Measurements from ENCODE around the gene FAM168B. TPM values are rescaled to one million over a fixed set of nuclear protein-coding genes. Genes with fewer than 3 reads are reported as not detected.

FAM168B gene
- total RNA-seq, 1 experiment from 2014 or later = 81.4 TPM

GRCh38 chr2:131120815-131121317, 27.6 kb upstream of the FAM168B start:
- Histone ChIP-seq H2BK20ac (ENCODE audit: low read depth, low read length, poor library complexity, severe bottlenecking) (no peak overlapping the region), H3K4ac (ENCODE audit: low read depth, low read length) (no peak overlapping the region), H3T11ph (ENCODE audit: low read length) (no peak overlapping the region), H3K9ac (ENCODE audit: extremely low read depth, insufficient read length, low read length) (no peak overlapping the region), H3K4me2 (ENCODE audit: insufficient read depth, insufficient read length, low read length) (no peak overlapping the region), H3K9me3 (ENCODE audit: control insufficient read depth, low read depth, low read length) (no peaks in the 10 kb centered on the region), H3K27ac (ENCODE audit: insufficient read length, low read depth, low read length) (no peak overlapping the region), H3K56ac (ENCODE audit: insufficient read length, low read depth, low read length) (no peak overlapping the region), H3K79me1 (ENCODE audit: insufficient read depth, low read depth, low read length, poor library complexity, severe bottlenecking) (peaks cover 3% of the 10 kb centered on the region), H4K8ac (replicated peaks; ENCODE audit: insufficient read length, low read depth, low read length) (no peak overlapping the region), H2BK15ac (ENCODE audit: low read depth, low read length) (no peak overlapping the region), H2AK5ac (ENCODE audit: insufficient read length, low read length) (no peak overlapping the region), H3K4me1 (ENCODE audit: insufficient read depth, low read length) (no peaks in the 10 kb centered on the region), H2BK120ac (ENCODE audit: low read depth, low read length, poor library complexity, severe bottlenecking) (no peak overlapping the region), H2AFZ (ENCODE audit: low read length) (no peak overlapping the region), H4K20me1 (ENCODE audit: control insufficient read depth, insufficient read depth, insufficient read length) (no peaks in the 10 kb centered on the region), H4K91ac (ENCODE audit: insufficient read length, low read depth, low read length) (no peak overlapping the region), H2BK5ac (ENCODE audit: insufficient read length, low read length) (no peak overlapping the region), H3K23ac (ENCODE audit: insufficient read length, low read depth, low read length) (no peak overlapping the region), H3K18ac (ENCODE audit: insufficient read length, low read depth, low read length) (no peak overlapping the region), H3K27me3 (ENCODE audit: insufficient read depth, low read length) (no peaks in the 10 kb centered on the region), H4K5ac (ENCODE audit: insufficient read length, low read depth, low read length) (no peak overlapping the region), H2BK12ac (ENCODE audit: insufficient read length, low read depth, low read length) (no peak overlapping the region), H3K14ac (ENCODE audit: insufficient read depth, low read length) (no peak overlapping the region), H3K79me2 (ENCODE audit: insufficient read depth, low read length) (peaks cover 19% of the 10 kb centered on the region; the same call in 1 of the 2 replicates), H3K23me2 (ENCODE audit: insufficient read length, low read depth, low read length, poor library complexity, severe bottlenecking) (no peaks in the 10 kb centered on the region)
- no peaks in the 10 kb centered on the region; the same call in 1 of the 2 replicates for H3K27me3 Mint-ChIP-seq (ENCODE audit: low read depth)
- TF ChIP-seq CTCF (conservative IDR thresholded peaks at IDR 0.05) = no peak
- no peak overlapping the region; a peak in 1 of 5 replicates for H3K4me3 Mint-ChIP-seq
- DNase-seq = no peak
- no CpG with 5 or more reads among the region's 12 CpGs for WGBS (ENCODE audit: extremely low coverage, insufficient read length, low lambda C conversion rate)
- H3K36me3 Mint-ChIP-seq (ENCODE audit: insufficient read depth in 1 of 3, low read depth in 3 of 3) = peaks cover 30 to 41% (median 37%) of the 10 kb centered on the region in 3 experiments
- peak overlapping the region; percentile 5 to 50 (median 12); a peak in 4 of 7 replicates for H3K27ac Mint-ChIP-seq
- H3K4me1 Mint-ChIP-seq = peaks cover 6 to 8% of the 10 kb centered on the region in 2 experiments; a peak in 3 of 4 replicates
- H3K9me3 Mint-ChIP-seq = no peaks in the 10 kb centered on the region; a peak in 1 of 5 replicates

All from H9 (cell line).